ENCODE measurements around the gene SH2D5.

SH2D5 gene

GRCh38 chr1:20680269-20680668 lies 52.2 kb downstream of the SH2D5 start:
- Histone ChIP-seq H3K4me3 (ENCODE audit: low read depth, low read length) (no peak overlapping the region), H3K9me3 (ENCODE audit: control insufficient read depth, insufficient read depth, low read depth, low read length) (no peaks in the 10 kb centered on the region), H3K4me1 (ENCODE audit: control insufficient read depth, insufficient read depth, low read length) (no peaks in the 10 kb centered on the region), H3K36me3 (ENCODE audit: control insufficient read depth in 2 of 2, insufficient read depth in 1 of 2, low read length in 2 of 2) (peaks cover 0 to 3% of the 10 kb centered on the region in 2 experiments; a peak in 1 of 3 replicates), H3K27ac (ENCODE audit: extremely low read depth, low read depth, low read length) (no peak overlapping the region)
- ChIA-PET POLR2A (no interaction called here), CTCF (no interaction called here)
- no peak for TF ChIP-seq ZNF37A (tag by site-specific recombination; IDR thresholded peaks at IDR 0.05)
- no peak for TF ChIP-seq ZNF211 (tag by site-specific recombination; IDR thresholded peaks at IDR 0.05; ENCODE audit: low read depth)
- TF ChIP-seq ZNF169 (tag by site-specific recombination; IDR thresholded peaks at IDR 0.05) = no peak
- no peak for TF ChIP-seq ZNF18 (tag by site-specific recombination; IDR thresholded peaks at IDR 0.05)
- no peak for TF ChIP-seq ZNF501 (tag by site-specific recombination; IDR thresholded peaks at IDR 0.05)
- no peak for TF ChIP-seq KLF17 (tag by site-specific recombination; IDR thresholded peaks at IDR 0.05)
- TF ChIP-seq TCF7L2 (IDR thresholded peaks at IDR 0.05; ENCODE audit: borderline replicate concordance, low read depth, low read length) = no peak
- TF ChIP-seq ZNF776 (tag by site-specific recombination; IDR thresholded peaks at IDR 0.05; ENCODE audit: borderline replicate concordance) = no peak
- TF ChIP-seq ZNF654 (tag by site-specific recombination; IDR thresholded peaks at IDR 0.05; ENCODE audit: low read depth) = no peak
- TF ChIP-seq ZNF561 (tag by site-specific recombination; IDR thresholded peaks at IDR 0.05; ENCODE audit: borderline replicate concordance) = no peak
- TF ChIP-seq SETDB1 (IDR thresholded peaks at IDR 0.05; ENCODE audit: insufficient read length, low read length) = no peak
- TF ChIP-seq BCL11A (tag by site-specific recombination; IDR thresholded peaks at IDR 0.05; ENCODE audit: low read depth) = no peak
- TF ChIP-seq PRDM1 (tag by site-specific recombination; IDR thresholded peaks at IDR 0.05) = no peak
- no peak for TF ChIP-seq ZBTB11 (tag by site-specific recombination; conservative IDR thresholded peaks at IDR 0.05; ENCODE audit: low read depth)
- no peak for TF ChIP-seq GLIS2 (tag by site-specific recombination; IDR thresholded peaks at IDR 0.05)
- no peak for TF ChIP-seq ZNF510 (tag by site-specific recombination; IDR thresholded peaks at IDR 0.05; ENCODE audit: insufficient replicate concordance)
- TF ChIP-seq ZNF280D (tag by site-specific recombination; IDR thresholded peaks at IDR 0.05) = no peak
- TF ChIP-seq ZNF426 (tag by site-specific recombination; IDR thresholded peaks at IDR 0.05) = no peak
- TF ChIP-seq ZNF202 (tag by site-specific recombination; IDR thresholded peaks at IDR 0.05; ENCODE audit: borderline replicate concordance) = no peak
- TF ChIP-seq ZNF670 (tag by site-specific recombination; IDR thresholded peaks at IDR 0.05; ENCODE audit: low read depth) = no peak
